ACHN (cell line): ENCODE data around the gene ADAM19.

Experiments used
- DNase-seq: peaks from one replicate; pipeline ENCODE4 v3.0.0-alpha.2; 2015
- in situ Hi-C: cut with HindIII; loops from 2 replicates; pipeline ENCODE4 v1.10.0; 2017; ENCODE audit warnings: low sequenced_read_pairs, low pct_ligation_motif_present, low pct_unique_long_range_greater_than_20kb

The ADAM19 gene, protein sequence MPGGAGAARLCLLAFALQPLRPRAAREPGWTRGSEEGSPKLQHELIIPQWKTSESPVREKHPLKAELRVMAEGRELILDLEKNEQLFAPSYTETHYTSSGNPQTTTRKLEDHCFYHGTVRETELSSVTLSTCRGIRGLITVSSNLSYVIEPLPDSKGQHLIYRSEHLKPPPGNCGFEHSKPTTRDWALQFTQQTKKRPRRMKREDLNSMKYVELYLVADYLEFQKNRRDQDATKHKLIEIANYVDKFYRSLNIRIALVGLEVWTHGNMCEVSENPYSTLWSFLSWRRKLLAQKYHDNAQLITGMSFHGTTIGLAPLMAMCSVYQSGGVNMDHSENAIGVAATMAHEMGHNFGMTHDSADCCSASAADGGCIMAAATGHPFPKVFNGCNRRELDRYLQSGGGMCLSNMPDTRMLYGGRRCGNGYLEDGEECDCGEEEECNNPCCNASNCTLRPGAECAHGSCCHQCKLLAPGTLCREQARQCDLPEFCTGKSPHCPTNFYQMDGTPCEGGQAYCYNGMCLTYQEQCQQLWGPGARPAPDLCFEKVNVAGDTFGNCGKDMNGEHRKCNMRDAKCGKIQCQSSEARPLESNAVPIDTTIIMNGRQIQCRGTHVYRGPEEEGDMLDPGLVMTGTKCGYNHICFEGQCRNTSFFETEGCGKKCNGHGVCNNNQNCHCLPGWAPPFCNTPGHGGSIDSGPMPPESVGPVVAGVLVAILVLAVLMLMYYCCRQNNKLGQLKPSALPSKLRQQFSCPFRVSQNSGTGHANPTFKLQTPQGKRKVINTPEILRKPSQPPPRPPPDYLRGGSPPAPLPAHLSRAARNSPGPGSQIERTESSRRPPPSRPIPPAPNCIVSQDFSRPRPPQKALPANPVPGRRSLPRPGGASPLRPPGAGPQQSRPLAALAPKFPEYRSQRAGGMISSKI

DNA sequence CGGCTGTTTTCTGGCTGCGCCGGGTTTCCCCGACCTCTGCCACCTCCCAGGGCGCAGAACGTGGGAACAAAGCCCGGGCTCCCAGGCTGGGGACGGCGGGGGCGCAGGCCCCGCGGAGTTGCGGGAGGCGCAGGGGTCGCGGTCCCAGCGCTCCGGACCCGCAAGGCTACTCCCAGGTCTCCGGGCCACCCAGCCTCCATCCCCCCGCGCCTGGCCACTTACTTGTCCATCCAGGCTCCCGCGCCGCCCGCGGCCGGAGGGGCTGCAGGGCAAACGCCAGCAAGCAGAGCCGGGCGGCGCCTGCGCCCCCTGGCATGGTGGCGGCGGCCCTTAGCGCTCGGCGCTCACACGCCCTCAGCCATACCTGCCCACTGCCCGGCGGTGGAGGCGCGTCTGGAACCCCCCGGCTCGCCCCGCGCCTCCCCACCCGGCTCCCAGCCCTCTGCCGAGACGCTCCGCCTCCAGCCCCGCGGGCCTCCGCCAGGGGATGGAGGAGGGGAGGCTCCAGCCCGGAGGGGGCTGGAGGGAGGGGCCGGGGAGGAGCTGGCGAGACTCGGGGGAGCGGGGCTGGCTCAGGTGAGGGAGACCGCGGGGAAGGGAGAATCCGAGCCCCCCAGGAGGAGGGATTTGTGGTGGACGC lies at the start of gene ADAM19:
Gene ADAM19, minus strand, starts transcription at position 395 of the 640 bp plus-strand sequence. Its CDS starts 79 bp downstream, at position 316.
- DNase-seq, result peak; percentile 39

DNA sequence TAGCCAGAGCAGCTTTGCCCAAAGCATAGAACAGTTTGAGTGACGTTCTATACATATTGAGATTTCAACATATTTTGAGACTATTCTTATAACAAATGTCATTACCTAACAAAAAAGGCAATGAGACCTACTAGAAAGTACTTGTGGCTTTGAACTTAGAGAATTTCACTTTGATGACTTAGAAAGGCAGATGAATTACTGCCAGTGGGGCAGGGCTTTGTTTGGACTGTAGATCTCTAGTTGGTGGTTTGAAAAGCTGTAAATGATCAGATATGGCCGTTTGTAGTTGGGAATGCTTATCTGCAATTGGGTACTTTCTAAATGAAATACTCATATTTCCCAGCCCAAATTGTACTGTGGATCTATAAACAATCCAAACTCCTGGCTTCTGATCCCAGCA lies 48.6 kb upstream of the ADAM19 start:
- in situ Hi-C loops, result no loop called here
- no peak for DNase-seq

More for the DNA sequence above, at the start of gene ADAM19:
- in situ Hi-C loops, result no loop called here

DNA sequence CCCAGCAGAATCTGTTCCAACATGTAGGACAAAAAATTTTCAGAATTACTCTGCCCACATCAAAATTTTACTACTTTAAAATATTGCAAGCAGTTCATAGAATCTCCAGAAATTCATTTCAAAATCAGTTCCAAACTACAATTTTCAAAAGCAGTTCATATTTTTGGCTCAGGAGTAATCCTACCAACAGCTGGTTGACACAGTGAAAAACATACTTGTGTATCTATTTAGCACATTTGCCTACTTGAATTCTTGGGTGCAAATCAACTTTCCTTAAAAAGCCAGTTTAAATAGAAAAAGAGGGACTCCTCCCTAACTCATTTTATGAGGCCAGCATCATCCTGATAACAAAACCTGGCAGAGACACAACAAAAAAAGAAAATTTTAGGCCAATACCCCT lies 45.2 kb upstream of the ADAM19 start:
- in situ Hi-C loops, result no loop called here
- no peak for DNase-seq

DNA sequence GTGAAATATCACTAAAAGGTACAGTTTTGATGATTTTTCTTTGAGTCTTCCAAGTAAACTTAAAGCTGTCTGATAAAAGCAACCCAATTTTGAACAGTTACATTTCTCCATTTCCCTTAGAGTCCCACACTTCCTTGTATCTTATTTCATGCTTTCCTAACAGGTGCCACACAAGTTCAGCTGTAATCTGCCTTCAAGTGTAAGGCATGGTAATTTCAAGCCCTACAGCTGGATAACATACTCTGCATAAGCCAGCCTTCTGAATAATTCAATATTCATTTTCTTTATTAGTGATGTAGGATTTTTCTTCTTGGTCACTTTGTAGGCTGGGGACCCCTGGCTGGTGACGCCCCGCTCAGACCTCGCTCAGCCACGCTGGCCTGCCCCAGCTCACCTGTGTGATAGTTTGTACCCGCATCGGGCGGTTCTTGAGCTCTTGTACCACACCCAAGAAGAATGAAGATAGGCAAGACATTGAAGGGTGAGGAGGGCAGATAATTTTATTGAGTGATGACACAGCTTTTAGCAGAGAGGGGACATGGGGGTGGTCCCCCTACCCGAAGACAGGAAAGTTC lies 42.7 kb upstream of the ADAM19 start:
- DNase-seq, result no peak
- in situ Hi-C loops, result no loop called here

DNA sequence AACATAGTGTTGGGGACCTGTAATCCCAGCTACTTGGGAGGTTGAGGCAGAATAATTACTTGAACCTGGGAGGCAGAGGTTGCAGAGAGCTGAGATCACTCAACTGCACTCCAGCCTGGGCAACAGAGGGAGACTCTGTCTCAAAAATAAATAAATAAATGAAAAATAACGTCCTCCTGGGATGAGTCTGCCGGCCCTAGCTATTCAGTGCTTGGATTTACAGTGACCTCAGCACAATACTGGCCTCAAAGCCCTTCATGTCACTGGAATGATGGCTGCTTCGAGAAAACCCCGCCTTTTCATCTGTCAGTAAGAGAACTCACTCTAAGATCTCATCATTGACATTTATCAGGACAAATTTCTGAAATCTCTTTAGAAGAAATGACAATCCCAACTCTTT lies 41.2 kb upstream of the ADAM19 start:
- DNase-seq, result no peak
- in situ Hi-C loops, result no loop called here

DNA sequence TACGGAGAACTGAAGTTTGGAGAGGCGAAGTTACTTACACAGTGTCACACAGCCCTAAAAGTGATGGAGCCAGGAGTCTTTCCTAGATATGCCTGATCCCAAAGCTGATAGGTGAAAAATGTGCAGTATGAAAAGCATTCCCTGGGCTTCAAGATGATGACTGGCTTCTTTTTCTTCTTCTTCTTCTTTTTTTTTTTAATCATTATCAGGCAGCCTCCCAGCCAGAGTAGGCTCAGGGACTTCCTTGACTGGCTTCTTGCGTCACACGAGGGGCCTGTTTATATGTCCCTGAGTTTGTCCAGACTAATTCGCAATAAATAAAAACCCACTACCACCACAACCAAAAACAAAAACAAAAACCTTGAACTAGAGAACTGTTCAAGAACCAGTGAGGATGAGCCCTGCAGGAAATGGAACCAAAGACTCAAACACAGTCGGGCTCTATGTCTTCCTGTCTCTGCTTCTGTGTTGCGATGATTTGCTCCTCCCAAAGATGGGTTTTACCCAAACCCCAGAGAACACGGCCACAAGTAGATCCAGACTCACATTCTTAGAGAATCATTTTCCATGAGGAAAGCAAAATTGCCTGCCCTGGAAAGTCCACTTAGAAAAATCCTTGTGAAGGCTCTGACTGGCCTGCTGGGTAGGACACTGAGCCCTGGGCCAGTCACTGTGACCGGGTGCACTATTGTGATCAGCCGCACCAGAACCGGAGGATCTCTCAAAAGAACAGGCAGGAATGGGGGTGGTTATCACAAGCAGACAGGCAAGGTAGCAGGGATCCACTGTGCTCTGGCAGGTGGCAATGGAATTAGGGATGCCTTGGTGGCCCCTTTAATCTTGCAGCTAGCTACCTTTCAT lies 38.0 kb upstream of the ADAM19 start:
- DNase-seq, result no peak
- in situ Hi-C loops, result no loop called here

DNA sequence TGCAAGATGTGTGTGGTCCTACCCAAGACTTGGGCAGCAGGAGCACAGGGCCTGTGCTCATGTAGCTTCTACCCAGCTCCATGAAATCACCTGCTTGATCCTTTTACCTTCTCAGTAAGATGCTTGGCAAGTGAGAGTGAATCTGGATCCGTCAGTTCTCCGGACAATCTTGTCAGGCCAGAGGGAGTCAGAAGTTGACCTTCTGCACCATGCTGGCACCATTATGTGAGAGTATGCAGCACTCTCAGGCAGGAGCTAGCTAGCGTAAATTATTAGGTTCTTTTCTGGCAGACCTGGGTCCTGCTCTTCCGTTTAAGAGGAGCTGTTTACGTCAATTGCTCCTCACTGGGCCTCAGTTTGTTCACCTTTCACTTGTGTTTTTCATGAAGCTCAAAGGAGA lies 37.0 kb upstream of the ADAM19 start:
- in situ Hi-C loops, result no loop called here
- no peak for DNase-seq

DNA sequence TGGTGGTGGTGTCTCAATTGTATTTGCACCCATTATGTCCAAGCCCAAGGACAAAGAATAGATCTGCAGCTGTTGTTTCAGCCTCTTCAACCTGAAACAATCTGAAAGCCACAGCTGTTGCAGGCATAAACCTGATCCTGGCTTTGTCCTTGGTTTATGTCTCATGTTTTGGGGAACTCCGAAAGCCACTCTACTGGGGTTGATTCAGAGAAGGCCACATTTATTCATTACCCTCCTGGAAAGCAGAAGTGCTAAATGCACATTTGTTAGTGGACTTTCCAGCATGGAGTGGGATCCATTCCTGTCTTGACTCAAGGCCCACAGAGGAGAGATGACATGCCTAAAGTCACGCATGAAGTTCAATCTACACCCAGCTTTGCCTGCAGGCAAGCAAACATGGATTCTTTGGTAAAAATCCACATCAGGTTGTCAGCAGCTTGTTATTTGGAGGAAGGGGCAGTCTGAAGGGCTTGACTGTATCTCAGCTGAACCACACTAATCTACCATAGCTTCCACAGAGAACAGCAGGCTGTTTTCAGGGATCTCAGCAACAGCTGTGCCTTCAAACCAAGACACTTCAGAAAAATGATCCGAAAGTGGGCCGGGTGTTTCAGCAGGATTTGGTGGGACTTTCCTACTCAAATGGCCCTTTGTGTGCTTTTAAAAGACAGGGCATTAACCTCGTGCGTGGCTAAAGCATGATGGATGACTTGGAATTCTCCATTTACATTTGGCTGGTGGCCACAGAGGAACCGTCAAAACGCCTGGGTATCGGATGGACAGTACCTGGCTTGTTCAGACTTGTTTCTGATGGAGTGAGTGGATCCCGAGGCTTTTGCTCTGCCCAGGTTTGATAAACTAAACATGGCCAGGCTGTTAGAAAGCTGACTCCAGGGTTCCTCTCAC lies 36.2 kb upstream of the ADAM19 start:
- DNase-seq, result no peak
- in situ Hi-C loops, result no loop called here

DNA sequence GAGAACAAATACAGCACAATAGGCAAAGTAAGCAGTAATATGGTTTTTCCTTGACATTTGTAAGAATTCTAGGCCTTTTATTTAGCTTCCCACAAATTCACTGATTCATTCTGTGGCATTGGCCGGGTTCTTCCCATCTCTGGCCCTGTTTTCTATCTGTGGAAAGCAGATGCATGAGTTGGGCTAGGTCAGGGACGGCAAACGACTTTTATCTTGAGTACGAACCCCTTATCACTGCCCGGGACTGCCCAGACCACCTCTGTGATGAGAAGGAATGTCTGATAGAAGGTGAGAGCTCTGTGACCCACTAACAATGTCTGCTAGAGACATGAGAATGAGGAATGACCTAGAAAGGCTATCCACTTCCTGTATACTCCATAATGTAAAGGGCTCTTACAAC lies 35.4 kb upstream of the ADAM19 start:
- DNase-seq, result no peak
- in situ Hi-C loops, result no loop called here

DNA sequence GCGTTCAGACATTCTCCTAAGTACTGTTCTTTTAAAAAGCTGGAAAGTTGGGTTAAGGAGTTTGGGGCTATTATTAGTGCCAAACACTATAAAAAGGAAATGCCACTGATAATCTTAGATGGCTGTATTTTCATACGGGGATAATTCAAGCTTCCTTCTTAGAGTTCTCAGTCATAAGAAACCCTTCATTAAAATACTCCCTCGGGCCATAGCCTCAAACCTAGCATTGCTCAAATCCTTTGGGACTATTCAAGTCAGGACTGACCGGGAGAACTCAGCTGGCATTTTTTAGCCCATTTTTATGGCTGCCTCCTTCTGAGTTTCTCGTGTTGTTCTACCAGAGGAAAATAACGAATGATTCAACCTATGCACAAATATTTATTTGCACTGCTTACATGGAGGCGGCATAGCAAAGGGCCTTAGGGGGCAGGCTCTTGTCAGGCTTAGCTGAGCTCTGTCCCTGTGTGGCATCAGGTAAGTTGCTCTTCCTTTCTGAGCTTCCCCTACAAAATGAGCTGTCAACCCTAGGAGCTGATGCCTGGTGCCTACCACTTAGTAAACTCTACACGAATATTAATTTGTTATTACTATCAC lies 33.5 kb upstream of the ADAM19 start:
- no peak for DNase-seq
- in situ Hi-C loops, result no loop called here

DNA sequence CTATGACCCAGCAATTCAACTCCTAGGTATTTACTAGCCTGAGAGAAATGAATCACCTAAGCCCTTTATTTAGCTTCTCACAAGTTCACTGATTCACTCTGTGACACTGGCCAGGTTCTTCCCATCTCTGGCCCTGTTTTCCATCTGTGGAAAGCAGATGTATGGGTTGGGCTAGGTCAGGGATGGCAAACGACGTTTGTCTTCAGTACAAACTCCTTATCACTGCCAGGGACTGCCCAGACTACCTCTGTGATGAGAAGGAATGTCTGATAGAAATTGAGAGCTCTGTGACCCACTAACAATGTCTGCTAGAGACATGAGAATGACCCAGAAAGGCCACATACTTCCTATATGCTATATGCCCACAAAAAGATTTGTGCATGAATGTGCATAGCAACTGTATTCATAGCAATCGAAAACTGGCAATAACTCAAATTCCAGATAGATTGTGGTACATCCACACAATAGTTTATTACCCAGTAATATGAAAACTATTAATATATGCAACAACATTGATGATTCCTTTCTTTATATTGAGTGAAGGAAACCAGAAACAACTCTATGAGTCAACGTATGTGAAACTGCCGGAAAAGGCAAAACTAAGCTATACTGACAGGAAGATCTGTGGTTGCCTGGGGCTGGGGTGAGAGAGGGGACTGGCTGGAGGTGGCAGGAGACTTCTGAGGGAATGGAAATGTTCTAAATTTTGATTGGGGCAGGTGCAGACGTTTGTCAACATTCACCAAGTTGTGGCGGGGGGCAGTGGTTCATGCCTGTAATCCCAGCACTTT lies 32.0 kb upstream of the ADAM19 start:
- in situ Hi-C loops, result no loop called here
- DNase-seq, result no peak

DNA sequence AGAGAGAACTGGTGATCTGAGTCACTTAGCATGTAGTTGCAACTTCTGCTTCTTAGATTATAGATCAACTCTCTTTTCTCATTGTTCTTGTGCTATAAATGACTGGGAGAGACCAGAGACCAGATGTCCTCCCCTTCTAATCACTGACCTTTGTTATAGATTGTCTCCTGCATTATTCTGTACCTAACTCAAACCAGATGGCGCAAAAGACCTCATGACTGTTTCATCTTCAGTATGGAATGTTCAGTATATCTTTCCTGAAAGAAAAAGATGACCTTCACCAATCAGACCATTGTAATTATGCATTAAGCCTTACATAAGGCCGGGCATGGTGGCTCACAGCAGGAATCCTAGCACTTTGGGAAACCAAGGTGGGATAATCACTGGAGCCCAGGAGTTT lies 30.5 kb upstream of the ADAM19 start:
- DNase-seq, result no peak

DNA sequence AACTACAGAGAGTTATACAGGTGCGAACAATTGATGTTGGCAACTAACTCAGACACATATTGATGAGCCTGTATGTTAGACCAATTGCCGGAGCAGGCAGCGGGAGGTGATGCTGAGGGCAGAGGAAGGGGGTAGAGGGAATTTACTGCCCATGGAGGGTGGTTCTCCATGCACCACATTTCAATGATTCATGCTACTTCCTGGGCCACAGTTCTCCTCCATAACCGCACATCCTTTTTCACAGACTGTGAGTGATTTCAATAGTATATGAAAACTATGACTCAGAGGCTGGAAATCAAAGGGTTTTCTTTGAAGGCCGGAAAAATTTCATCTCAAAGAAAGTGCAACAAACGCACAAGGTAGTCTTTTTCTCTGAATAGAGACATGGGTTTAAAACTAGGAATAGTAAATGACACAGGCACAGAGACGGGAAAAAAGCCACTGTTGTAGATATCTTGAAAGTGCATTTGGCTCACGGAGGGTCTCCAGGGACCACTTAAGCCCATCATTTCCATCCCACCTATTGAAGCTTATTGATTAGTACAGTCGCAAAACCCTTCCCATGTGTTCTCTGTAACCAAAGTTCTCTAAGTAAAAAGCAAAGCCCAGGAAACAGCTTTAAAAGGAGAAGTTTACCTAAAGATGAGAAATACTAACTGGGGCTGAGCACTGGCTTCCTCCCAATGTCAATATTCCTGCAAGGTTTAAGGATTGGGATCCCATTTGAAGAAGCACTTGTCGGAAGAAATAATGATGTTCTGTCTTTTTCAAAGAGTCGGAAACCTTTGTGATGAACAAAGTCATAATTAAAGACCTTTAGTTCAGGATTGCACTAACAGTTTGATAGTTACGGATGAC lies 28.0 kb upstream of the ADAM19 start:
- in situ Hi-C loops, result no loop called here
- peak; percentile 75 for DNase-seq

More for the DNA sequence above, 30.5 kb upstream of the ADAM19 start:
- in situ Hi-C loops, result no loop called here

DNA sequence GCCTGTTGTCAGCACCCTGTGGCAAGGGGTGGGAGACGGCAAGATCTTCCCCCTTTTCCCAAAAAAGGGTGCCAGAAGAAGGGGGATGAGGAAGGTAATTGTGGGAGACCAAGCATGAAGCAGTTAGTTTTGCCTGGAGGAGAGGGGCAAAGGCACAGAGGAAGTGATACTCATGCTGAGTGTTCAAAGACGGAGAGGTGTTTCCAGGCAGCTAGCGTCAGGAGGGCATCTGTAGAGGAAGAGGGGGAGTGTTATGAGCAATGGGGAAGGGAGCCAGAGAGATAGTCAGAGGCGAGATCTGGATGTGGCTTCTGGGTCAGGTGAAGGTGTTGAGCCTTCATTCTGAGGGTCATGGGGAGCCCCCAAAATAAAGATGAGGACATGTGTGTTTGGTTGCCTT lies 26.9 kb upstream of the ADAM19 start:
- no peak for DNase-seq
- in situ Hi-C loops, result no loop called here

DNA sequence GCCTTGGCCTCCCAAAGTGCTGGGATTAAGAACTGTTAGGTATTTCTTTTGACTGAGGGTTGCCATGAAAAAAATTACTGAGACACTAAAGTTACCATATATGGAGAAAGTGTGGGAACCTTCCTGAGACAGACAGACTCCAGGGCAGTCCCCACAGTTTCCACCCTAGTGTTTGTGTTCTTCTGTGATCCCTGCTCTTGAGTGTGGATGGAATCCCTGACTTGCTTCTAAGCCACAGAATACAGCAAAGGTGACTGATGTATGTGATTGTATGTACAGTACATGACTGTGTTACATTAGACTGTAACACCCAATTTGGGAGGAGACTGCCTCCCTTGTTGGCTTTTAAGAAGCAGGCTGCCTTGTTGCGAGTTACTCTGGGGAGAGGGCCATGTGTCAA lies 24.7 kb upstream of the ADAM19 start:
- DNase-seq, result no peak
- in situ Hi-C loops, result no loop called here
